ENCODE measurements around the gene SNAP29.
"Not testable (repeated sequence)": the region's sequence is repeated elsewhere in the genome, so short reads cannot be mapped to it uniquely, and the experiment has no call there.

SNAP29 gene

DNA sequence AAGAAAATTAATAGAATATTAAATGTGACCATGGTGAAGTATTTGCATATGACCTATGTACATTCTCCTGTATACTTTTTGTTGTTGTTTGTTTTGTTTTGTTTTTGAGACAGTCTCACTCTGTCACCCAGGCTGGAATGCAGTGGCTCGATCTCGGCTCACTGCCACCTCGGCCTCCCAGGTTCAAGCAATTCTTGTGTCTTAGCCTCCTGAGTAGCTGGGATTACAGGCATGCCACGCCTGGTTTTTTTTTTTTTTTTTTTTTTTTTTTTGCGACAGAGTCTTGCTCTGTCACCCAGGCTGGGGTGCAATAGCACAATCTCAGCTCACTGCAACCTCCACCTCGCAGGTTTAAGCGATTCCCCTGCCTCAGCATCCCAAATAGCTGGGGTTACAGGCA, 38.9 kb downstream of the SNAP29 start:
- DNase-seq (ENCODE audit: extremely low read depth in 1 of 2, low read depth in 1 of 2) = not testable (repeated sequence)

DNA sequence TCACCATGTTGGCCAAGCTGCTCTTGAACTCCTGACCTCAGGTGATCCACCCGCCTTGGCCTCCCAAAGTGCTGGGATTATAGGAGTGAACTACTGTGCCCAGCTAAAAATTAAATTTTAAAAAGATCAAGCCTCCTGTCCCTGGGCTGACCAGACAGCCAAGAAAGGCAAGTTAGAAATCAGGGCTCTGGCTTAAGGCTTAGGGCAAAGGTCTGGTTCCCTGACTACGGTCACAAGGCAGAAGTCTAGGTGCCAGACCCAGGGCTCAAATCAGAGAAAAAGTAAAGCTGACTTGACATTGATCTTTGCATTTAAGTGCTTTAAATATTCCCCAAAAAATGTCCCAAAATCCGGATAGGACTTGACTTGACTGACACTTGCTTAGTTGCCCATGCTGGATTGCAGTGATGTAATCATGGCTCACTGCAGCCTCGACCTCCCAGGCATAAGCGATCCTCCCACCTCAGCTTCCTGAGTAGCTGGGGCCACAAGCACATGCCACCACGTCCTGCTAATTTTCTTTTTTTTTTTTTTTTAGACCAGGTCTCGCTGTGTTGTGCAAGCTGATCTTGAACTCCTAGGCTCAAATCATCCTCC, 41.1 kb downstream of the SNAP29 start:
- DNase-seq (ENCODE audit: extremely low read depth in 1 of 2, low read depth in 1 of 2) = no peak

DNA sequence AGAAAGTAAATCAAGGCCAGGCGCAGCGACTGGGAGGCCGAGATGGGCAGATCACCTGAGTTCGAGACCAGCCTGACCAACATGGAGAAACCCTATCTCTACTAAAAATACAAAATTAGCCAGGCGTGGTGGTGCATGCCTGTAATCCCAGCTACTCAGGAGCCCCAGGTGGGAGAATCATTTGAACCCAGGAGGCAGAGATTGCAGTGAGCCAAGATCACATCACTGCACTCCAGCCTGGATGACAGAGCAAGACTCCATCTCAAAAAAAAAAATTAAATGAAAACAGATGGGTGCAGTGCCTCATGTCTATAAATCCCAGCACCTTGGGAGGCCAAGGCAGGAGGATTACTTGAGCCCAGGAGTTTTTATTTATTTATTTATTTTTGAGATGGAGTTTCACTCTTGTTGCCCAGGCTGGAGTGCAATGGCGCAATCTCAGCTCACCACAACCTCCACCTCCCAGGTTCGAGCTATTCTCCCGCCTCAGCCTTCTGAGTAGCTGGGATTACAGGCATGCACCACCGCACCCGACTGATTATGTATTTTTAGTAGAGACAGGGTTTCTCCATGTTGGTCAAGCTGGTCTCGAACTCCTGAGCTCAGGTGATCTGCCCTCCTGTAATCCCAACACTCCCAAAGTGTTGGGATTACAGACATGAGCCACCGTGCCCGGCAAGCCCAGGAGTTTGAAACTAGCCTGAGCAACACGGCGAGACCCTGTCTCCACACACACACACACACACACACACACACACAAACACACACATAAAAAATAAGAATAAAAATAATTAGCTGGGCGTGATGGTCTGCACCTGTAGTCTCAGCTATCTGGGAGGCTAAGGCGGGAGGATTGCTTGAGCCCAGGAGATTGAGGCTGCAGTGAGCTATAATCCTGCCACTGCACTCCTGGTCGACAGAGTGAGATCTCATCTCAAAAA, 42.6 kb downstream of the SNAP29 start:
- DNase-seq (ENCODE audit: extremely low read depth in 1 of 2, low read depth in 1 of 2) = not testable (repeated sequence)

GRCh38 chr22:20903093-20903492, 44.3 kb downstream of the SNAP29 start:
- DNase-seq (ENCODE audit: extremely low read depth in 1 of 2, low read depth in 1 of 2) = no peak

- no peak for DNase-seq (ENCODE audit: extremely low read depth in 1 of 2, low read depth in 1 of 2)
These were observed 45.5 kb downstream of the SNAP29 start for GRCh38 chr22:20904008-20904979.

GRCh38 chr22:20904980-20905355, 46.2 kb downstream of the SNAP29 start:
- no peak for DNase-seq (ENCODE audit: extremely low read depth in 1 of 2, low read depth in 1 of 2)

DNA sequence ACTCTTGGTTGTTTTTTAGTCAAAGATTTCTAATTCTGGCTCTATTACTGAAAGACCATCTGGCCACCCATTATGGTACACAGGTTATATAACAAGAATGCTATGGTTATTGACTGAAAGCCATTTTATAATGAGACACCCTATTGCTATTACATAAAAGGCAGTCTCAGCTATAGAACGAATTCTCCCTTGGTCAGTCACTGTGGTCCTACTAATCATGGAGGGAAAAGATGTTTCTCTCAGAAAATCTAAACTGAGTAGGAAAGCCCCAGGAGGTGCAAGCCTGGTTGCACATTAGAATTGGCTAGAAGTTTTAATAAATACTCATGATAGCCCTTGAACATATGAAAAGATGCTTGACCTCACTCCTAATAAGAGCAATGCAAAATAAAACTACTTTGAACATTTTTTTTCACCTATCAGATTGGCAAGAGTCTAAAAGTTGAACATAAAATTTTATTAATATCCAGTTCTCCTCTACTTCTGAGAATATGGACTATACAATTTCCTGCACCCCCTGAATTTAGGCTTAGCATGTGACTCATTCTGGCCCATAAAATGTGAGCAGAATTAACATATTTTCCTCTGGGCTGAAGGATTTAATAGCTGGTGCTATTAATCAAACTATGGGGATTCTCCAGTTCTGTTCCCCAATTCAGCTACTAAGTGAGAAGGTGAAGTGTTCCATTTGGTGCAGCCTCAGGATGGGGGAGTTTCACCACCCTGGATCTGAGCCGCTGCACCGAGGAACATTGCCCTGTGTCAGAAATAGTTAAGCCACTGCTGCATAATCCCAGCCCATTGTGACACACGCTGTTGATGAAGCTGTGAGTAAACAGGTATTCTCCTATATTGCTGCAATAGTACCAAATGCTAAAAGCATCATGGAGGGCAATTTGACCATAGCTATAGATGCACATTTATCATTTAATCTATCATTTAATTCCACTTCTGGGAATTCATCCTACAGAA, 46.9 kb downstream of the SNAP29 start:
- DNase-seq (ENCODE audit: extremely low read depth in 1 of 2, low read depth in 1 of 2) = no peak

DNA sequence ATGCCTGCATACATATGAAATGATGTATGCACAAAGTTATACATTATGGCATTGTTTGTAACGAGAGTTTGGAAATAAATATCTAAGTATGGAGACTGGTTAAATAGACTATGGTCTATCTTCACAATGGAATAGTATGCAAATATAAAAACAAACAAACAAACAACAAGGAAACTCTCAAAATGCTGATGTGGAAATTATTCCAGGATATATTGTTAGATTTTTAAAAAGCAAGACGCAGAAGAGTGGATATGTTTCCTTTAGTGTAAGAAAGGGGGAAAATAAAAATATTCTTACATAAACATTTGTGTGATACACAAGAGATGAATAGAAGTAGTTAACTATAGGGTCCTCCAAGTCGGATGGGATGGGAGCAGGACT, 47.6 kb downstream of the SNAP29 start:
- DNase-seq (ENCODE audit: extremely low read depth in 1 of 2, low read depth in 1 of 2) = no peak

GRCh38 chr22:20908717-20909116, 49.9 kb downstream of the SNAP29 start:
- DNase-seq (ENCODE audit: extremely low read depth in 1 of 2, low read depth in 1 of 2) = not testable (repeated sequence)

DNA sequence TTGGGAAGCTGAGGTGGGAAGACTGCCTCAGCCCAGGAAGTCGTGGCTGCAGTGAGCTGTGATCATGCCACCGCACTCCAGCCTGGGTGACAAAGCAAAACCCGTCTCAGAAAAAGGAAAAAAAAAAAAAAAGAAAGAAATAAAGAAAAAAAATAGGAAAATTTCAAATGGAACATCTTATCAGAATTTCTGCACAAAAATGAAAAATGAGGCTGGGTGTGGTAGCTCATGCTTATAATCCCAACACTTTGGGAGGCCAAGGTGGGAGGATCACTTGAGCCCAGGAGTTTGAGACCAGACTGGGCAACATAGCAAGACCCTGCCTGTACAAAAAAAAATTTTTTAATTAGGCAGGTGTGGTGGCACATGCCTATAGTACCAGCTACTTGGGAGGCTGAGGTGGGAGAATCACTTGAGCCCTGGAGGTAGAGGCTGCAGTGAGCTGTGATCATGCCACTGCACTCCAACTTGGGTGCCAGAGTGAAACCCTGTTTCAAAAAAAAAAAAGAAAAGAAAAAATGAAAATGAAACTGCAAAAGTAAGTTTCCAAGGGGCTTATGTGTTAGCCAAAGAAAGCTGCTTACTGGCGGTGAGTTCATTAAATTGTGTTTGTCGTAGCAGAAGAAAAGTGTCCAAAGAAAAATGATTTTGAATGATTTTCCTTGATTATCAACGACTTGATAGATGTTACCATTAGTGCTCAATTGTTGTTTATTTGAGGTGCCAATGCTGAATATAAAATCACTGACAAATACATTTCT, 50.9 kb downstream of the SNAP29 start:
- no peak for DNase-seq (ENCODE audit: extremely low read depth in 1 of 2, low read depth in 1 of 2)

- no peak for DNase-seq (ENCODE audit: extremely low read depth in 1 of 2, low read depth in 1 of 2)
These were observed 53.7 kb downstream of the SNAP29 start for GRCh38 chr22:20912494-20912893.

- DNase-seq (ENCODE audit: extremely low read depth in 1 of 2, low read depth in 1 of 2) = peak; percentile 93 to 94
These were observed 58.4 kb downstream of the SNAP29 start, which contains the start of gene CRKL for GRCh38 chr22:20916916-20917810. CRKL (plus strand) TSS chr22:20917407; CDS start chr22:20917935, 528 bp downstream.

GRCh38 chr22:20918663-20919218, 59.9 kb downstream of the SNAP29 start:
- DNase-seq (ENCODE audit: extremely low read depth in 1 of 2, low read depth in 1 of 2) = no peak

GRCh38 chr22:20919718-20920117, 60.9 kb downstream of the SNAP29 start:
- DNase-seq (ENCODE audit: extremely low read depth in 1 of 2, low read depth in 1 of 2) = no peak

GRCh38 chr22:20920881-20921203, 62.0 kb downstream of the SNAP29 start:
- DNase-seq (ENCODE audit: extremely low read depth in 1 of 2, low read depth in 1 of 2) = no peak

GRCh38 chr22:20922141-20922751, 63.4 kb downstream of the SNAP29 start:
- DNase-seq (ENCODE audit: extremely low read depth in 1 of 2, low read depth in 1 of 2) = no peak

DNA sequence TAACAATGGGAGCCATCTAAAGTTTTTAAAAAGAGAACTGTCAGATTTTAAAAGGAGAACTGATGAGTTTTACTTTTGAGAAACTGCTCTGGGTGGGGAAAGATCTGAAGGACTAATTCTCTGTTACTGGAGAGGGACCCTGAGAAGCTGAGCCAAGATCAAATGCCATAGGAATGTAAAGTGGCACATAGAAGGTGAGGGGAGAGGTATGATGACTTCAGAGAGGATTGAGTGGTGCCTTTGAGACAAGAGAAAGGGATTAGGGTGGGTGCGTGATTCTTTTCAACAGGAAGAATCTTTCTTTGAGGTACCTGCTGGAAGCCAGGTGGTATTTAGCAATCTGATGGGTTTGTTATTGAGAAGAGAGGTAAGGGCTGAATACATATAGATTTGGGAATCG, 67.4 kb downstream of the SNAP29 start:
- no peak for DNase-seq (ENCODE audit: extremely low read depth in 1 of 2, low read depth in 1 of 2)

Measured in stimulated activated CD8-positive, alpha-beta memory T cell treated with anti-CD3 and anti-CD28 coated beads, Interleukin-7, amount 100 ng/mL, for 48 hours (primary cell).